Esophagus muscularis mucosa (tissue), 4 donors: Measurements from ENCODE around the gene MYZAP.

ENCODE experiments used
- EP300 ChIP-seq: sonication (generic); formaldehyde crosslinking; IDR thresholded peaks from one replicate; pipeline ENCODE4 v1.6.1; 2017; ENCODE audit warnings: antibody characterized with exemption
- POLR2A ChIP-seq: fragments of 450-650 bp; IDR thresholded peaks from one replicate; pipeline ENCODE4 v1.6.1; 2017; ENCODE audit warnings: antibody characterized with exemption, moderate library complexity, mild to moderate bottlenecking, low read depth
- POLR2AphosphoS5 ChIP-seq, 2 donors: sonication (generic); formaldehyde crosslinking; IDR thresholded peaks; one replicate each; pipeline ENCODE4 v1.6.1; 2017; ENCODE audit warnings: antibody characterized with exemption in 2 of 2
- TF ChIP-seq, protein P1 (sequence below), 3 experiments: fragments of 200-600 bp in 2 of 3; fragments of 450-650 bp in 1 of 3; sonication (generic) in 2 of 3; IDR thresholded peaks; one replicate each; pipeline ENCODE4 v1.5.1; 2017 to 2019; ENCODE audit warnings: antibody characterized with exemption in 3 of 3, mild to moderate bottlenecking in 2 of 3, moderate library complexity in 1 of 3

DNA sequence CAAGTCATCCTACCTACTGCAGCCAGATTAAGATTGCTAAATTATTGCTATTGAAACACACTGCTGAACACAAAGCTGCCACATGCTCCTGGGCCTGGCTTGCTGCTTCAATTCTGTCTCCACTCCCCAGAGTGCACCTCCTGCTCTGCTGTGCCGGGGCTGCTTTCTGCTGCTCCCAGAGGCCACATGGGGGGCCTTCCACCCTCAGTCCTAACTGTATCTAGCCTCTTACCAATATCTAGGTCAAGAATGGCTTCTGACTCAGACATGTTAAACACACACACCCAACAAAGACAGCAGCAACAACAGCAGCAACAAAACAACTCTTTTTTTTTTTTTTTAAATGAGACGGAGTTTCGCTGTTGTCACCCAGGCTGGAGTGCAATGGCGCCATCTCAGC, 33.0 kb downstream of the MYZAP start:
- TF ChIP-seq EP300 (no peak), POLR2AphosphoS5 (IDR thresholded peaks at IDR 0.05) (no peak), POLR2A (no peak)
- TF ChIP-seq, protein P1, sequence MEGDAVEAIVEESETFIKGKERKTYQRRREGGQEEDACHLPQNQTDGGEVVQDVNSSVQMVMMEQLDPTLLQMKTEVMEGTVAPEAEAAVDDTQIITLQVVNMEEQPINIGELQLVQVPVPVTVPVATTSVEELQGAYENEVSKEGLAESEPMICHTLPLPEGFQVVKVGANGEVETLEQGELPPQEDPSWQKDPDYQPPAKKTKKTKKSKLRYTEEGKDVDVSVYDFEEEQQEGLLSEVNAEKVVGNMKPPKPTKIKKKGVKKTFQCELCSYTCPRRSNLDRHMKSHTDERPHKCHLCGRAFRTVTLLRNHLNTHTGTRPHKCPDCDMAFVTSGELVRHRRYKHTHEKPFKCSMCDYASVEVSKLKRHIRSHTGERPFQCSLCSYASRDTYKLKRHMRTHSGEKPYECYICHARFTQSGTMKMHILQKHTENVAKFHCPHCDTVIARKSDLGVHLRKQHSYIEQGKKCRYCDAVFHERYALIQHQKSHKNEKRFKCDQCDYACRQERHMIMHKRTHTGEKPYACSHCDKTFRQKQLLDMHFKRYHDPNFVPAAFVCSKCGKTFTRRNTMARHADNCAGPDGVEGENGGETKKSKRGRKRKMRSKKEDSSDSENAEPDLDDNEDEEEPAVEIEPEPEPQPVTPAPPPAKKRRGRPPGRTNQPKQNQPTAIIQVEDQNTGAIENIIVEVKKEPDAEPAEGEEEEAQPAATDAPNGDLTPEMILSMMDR (IDR thresholded peaks at IDR 0.05): no peak
